ENCODE results near the gene ITGBL1.

The ITGBL1 gene

GRCh38 chr13:101415358-101416174 is 36.9 kb upstream of the ITGBL1 start:
- Mint-ChIP-seq H3K27ac (no peak overlapping the region), H3K4me3 (peak overlapping the region; percentile 72), H3K9me3 (peaks cover 3% of the 10 kb centered on the region), H3K27me3 (ENCODE audit: low read depth, poor library complexity) (peaks cover 64% of the 10 kb centered on the region), H3K4me1 (peaks cover 8% of the 10 kb centered on the region), H3K36me3 (ENCODE audit: low read depth) (no peaks in the 10 kb centered on the region)
- TF ChIP-seq CTCF (IDR thresholded peaks at IDR 0.05): no peak
- DNase-seq: peak; percentile 10

GRCh38 chr13:101416181-101417042 is 36.1 kb upstream of the ITGBL1 start, which contains the start of gene NALCN:
NALCN (minus strand) TSS chr13:101416508; CDS start chr13:101399126, 17,382 bp downstream.
- no peak for TF ChIP-seq CTCF (IDR thresholded peaks at IDR 0.05)
- Mint-ChIP-seq H3K36me3 (ENCODE audit: low read depth) (no peaks in the 10 kb centered on the region), H3K27me3 (ENCODE audit: low read depth, poor library complexity) (peaks cover 61% of the 10 kb centered on the region), H3K27ac (no peak within 1 kb of the TSS), H3K9me3 (peaks cover 8% of the 10 kb centered on the region), H3K4me3 (peak within 1 kb of the TSS; percentile 89), H3K4me1 (peaks cover 8% of the 10 kb centered on the region)
- peak; percentile 65 for DNase-seq

- no peak overlapping the region for H3K27ac Mint-ChIP-seq
- H3K27me3 Mint-ChIP-seq (ENCODE audit: low read depth, poor library complexity): peaks cover 61% of the 10 kb centered on the region
- H3K4me3 Mint-ChIP-seq: peak overlapping the region; percentile 89
Measured at GRCh38 chr13:101417043-101417406, 35.5 kb upstream of the ITGBL1 start.

GRCh38 chr13:101417501-101417900 is 35.0 kb upstream of the ITGBL1 start:
- no peak for DNase-seq
- no peak overlapping the region for H3K27ac Mint-ChIP-seq
- H3K4me1 Mint-ChIP-seq: peaks cover 8% of the 10 kb centered on the region
- TF ChIP-seq CTCF (IDR thresholded peaks at IDR 0.05): no peak
- H3K9me3 Mint-ChIP-seq: peaks cover 11% of the 10 kb centered on the region
- H3K27me3 Mint-ChIP-seq (ENCODE audit: low read depth, poor library complexity): peaks cover 56% of the 10 kb centered on the region
- H3K4me3 Mint-ChIP-seq: no peak overlapping the region
- no peaks in the 10 kb centered on the region for H3K36me3 Mint-ChIP-seq (ENCODE audit: low read depth)

More at GRCh38 chr13:101417043-101417406, 35.5 kb upstream of the ITGBL1 start:
- peaks cover 8% of the 10 kb centered on the region for H3K4me1 Mint-ChIP-seq
- H3K9me3 Mint-ChIP-seq: peaks cover 11% of the 10 kb centered on the region
- no peak for TF ChIP-seq CTCF (IDR thresholded peaks at IDR 0.05)
- DNase-seq: no peak
- no peaks in the 10 kb centered on the region for H3K36me3 Mint-ChIP-seq (ENCODE audit: low read depth)

- DNase-seq: no peak
- TF ChIP-seq CTCF (IDR thresholded peaks at IDR 0.05): no peak
- no peaks in the 10 kb centered on the region for H3K4me1 Mint-ChIP-seq
- peaks cover 14% of the 10 kb centered on the region for H3K27me3 Mint-ChIP-seq (ENCODE audit: low read depth, poor library complexity)
- no peaks in the 10 kb centered on the region for H3K36me3 Mint-ChIP-seq (ENCODE audit: low read depth)
- no peak overlapping the region for H3K27ac Mint-ChIP-seq
- no peak overlapping the region for H3K4me3 Mint-ChIP-seq
- peaks cover 11% of the 10 kb centered on the region for H3K9me3 Mint-ChIP-seq
Measured at GRCh38 chr13:101423872-101424271, 28.6 kb upstream of the ITGBL1 start.

Measured in nephron progenitor cell (in vitro differentiated cells).